OCI-LY3 (cell line): Measurements from ENCODE around the gene BTBD7.

ENCODE experiments used
- H2AFZ ChIP-seq: fragments of 200-600, 300-600 bp; shearing (Covaris generic); 2 replicates; pipeline ENCODE4 v1.6.0; 2014; ENCODE audit warnings: antibody characterized with exemption, low read depth, low read length
- H3K27ac ChIP-seq: fragments of 200-600, 300-600 bp; sonication (generic); 2 replicates; pipeline ENCODE4 v1.5.1; 2014; ENCODE audit warnings: mild to moderate bottlenecking, low read length, moderate library complexity, mixed read lengths
- H3K27me3 ChIP-seq: fragments of 200-600, 300-600 bp; sonication (generic); 2 replicates; pipeline ENCODE4 v1.6.1; 2014; ENCODE audit warnings: low read depth, low read length, mixed read lengths
- H3K36me3 ChIP-seq: fragments of 200-600, 300-600 bp; sonication (generic); replicated peaks from 2 replicates; pipeline ENCODE3; 2014; ENCODE audit warnings: low read depth, low read length, mixed read lengths
- H3K4me1 ChIP-seq: fragments of 300-600, 200-600 bp; sonication (generic); 2 replicates; pipeline ENCODE4 v1.6.1; 2014; ENCODE audit warnings: low read length, mixed read lengths
- H3K4me2 ChIP-seq: fragments of 200-600, 300-600 bp; sonication (generic); 2 replicates; pipeline ENCODE4 v1.6.1; 2014; ENCODE audit warnings: low read length, mixed read lengths
- H3K4me3 ChIP-seq: fragments of 300-600, 200-600 bp; sonication (generic); 2 replicates; pipeline ENCODE4 v1.5.1; 2014; ENCODE audit warnings: antibody characterized with exemption, mild to moderate bottlenecking, low read length, moderate library complexity
- H3K79me2 ChIP-seq: fragments of 300-600, 200-600 bp; shearing (Covaris generic); 2 replicates; pipeline ENCODE4 v1.6.1; 2014; ENCODE audit warnings: mild to moderate bottlenecking, low read length, mixed read lengths
- H3K9ac ChIP-seq: fragments of 300-600, 200-600 bp; shearing (Covaris generic); 2 replicates; pipeline ENCODE4 v1.6.0; 2014; ENCODE audit warnings: mild to moderate bottlenecking, low read length, moderate library complexity
- H3K9me3 ChIP-seq: fragments of 200-600, 300-600 bp; shearing (Covaris generic); 2 replicates; pipeline ENCODE4 v1.6.1; 2014; ENCODE audit warnings: low read length, mixed read lengths; ENCODE audit not compliant: insufficient read depth
- H4K20me1 ChIP-seq: fragments of 200-600, 300-600 bp; sonication (generic); 2 replicates; pipeline ENCODE4 v1.6.1; 2016; ENCODE audit warnings: low read length, mixed read lengths; ENCODE audit not compliant: insufficient read depth
- CTCF ChIP-seq: fragments of 200-600, 300-600 bp; sonication (generic); IDR thresholded peaks from 2 replicates; pipeline ENCODE4 v1.5.1; 2014; ENCODE audit warnings: antibody characterized with exemption, low read length, low read depth
- EZH2phosphoT487 ChIP-seq: fragments of 200-600 bp; shearing (Covaris generic); IDR thresholded peaks from 2 replicates; pipeline ENCODE4 v1.6.1; 2018; ENCODE audit warnings: antibody characterized with exemption, mixed run types, low read depth

Gene BTBD7

GRCh38 chr14:93295541-93296220 is 37.2 kb downstream of the BTBD7 start:
- Histone ChIP-seq H3K27me3 (no peaks in the 10 kb centered on the region), H3K4me2 (no peak overlapping the region), H3K79me2 (0 out of 2 replicates have a peak, but pooled peaks cover 3% of the 10 kb centered on the region), H4K20me1 (peaks cover 5% of the 10 kb centered on the region; the same call in 1 of the 2 replicates), H3K4me1 (peaks cover 3% of the 10 kb centered on the region; the same call in 1 of the 2 replicates), H3K27ac (no peak overlapping the region), H2AFZ (no peak overlapping the region), H3K36me3 (no peaks in the 10 kb centered on the region), H3K9me3 (no peaks in the 10 kb centered on the region), H3K9ac (no peak overlapping the region), H3K4me3 (no peak overlapping the region)
- TF ChIP-seq CTCF, result no peak
- TF ChIP-seq EZH2phosphoT487, result no peak

- Histone ChIP-seq H3K9ac (no peak overlapping the region), H3K27me3 (no peaks in the 10 kb centered on the region), H3K27ac (no peak overlapping the region), H3K4me1 (peaks cover 7% of the 10 kb centered on the region), H3K36me3 (peaks cover 7% of the 10 kb centered on the region), H3K4me2 (no peak overlapping the region), H3K4me3 (no peak overlapping the region), H4K20me1 (peaks cover 3% of the 10 kb centered on the region; the same call in 1 of the 2 replicates), H3K9me3 (no peaks in the 10 kb centered on the region), H2AFZ (no peak overlapping the region), H3K79me2 (no peaks in the 10 kb centered on the region)
- TF ChIP-seq CTCF (no peak), EZH2phosphoT487 (no peak)
Measured at GRCh38 chr14:93286212-93286890, 46.5 kb downstream of the BTBD7 start.

- Histone ChIP-seq H3K27me3 (no peaks in the 10 kb centered on the region), H3K9me3 (no peaks in the 10 kb centered on the region), H3K4me1 (peaks cover 5% of the 10 kb centered on the region), H3K4me2 (no peak overlapping the region), H2AFZ (no peak overlapping the region), H4K20me1 (peaks cover 3% of the 10 kb centered on the region; the same call in 1 of the 2 replicates), H3K9ac (no peak overlapping the region), H3K4me3 (no peak overlapping the region), H3K27ac (no peak overlapping the region), H3K79me2 (no peaks in the 10 kb centered on the region), H3K36me3 (peaks cover 7% of the 10 kb centered on the region)
- TF ChIP-seq EZH2phosphoT487 (no peak), CTCF (no peak)
Measured at GRCh38 chr14:93285044-93285443, 47.8 kb downstream of the BTBD7 start.

GRCh38 chr14:93281937-93282336 is 50.9 kb downstream of the BTBD7 start:
- Histone ChIP-seq H3K27ac (no peak overlapping the region), H3K27me3 (no peaks in the 10 kb centered on the region), H4K20me1 (no peaks in the 10 kb centered on the region; the same call in 1 of the 2 replicates), H3K36me3 (peaks cover 4% of the 10 kb centered on the region), H3K79me2 (no peaks in the 10 kb centered on the region), H3K4me1 (no peaks in the 10 kb centered on the region), H2AFZ (no peak overlapping the region), H3K9me3 (no peaks in the 10 kb centered on the region), H3K4me3 (no peak overlapping the region), H3K4me2 (no peak overlapping the region), H3K9ac (no peak overlapping the region)
- TF ChIP-seq CTCF, result no peak
- no peak for TF ChIP-seq EZH2phosphoT487
